Measurements from ENCODE around the gene TRIM71.

- TF ChIP-seq CTCF (IDR thresholded peaks at IDR 0.05) (no peak), EZH2 (IDR thresholded peaks at IDR 0.05; ENCODE audit: borderline replicate concordance, insufficient read depth, low read depth, low read length, poor library complexity, severe bottlenecking) (no peak)
Measured at GRCh38 chr3:32856355-32856889, 38.6 kb downstream of the TRIM71 start.
